SK-N-SH treated with all-trans-retinoic acid at 6 μM for 48 hours (cell line): ENCODE results near the gene NKD2.

Experiments
- ATAC-seq: fragments of 200-7000 bp; cut with Tn5 transposase; 3 replicates; pipeline ENCODE4 v1.9.1; 2020; ENCODE audit warnings: mild to moderate bottlenecking, moderate library complexity
- BACH2 ChIP-seq: fragments of 250-450 bp; sonication (Bioruptor Pico); IDR thresholded peaks from 2 replicates; pipeline ENCODE4 v1.9.0; 2021; ENCODE audit warnings: mild to moderate bottlenecking, borderline replicate concordance
- CREB5 ChIP-seq: fragments of 250-450 bp; sonication (Bioruptor Pico); IDR thresholded peaks from 2 replicates; pipeline ENCODE4 v1.5.1; 2020; ENCODE audit warnings: low read depth, mild to moderate bottlenecking, moderate library complexity
- CSDC2 ChIP-seq: fragments of 250-450 bp; sonication (Bioruptor Pico); IDR thresholded peaks from 2 replicates; pipeline ENCODE4 v1.5.0; 2020; ENCODE audit warnings: mild to moderate bottlenecking, moderate library complexity
- ESRRG ChIP-seq: fragments of 250-450 bp; sonication (Bioruptor Pico); IDR thresholded peaks from 2 replicates; pipeline ENCODE4 v1.6.1; 2021; ENCODE audit warnings: mild to moderate bottlenecking
- GLIS3 ChIP-seq: fragments of 250-450 bp; sonication (Bioruptor Pico); IDR thresholded peaks from 2 replicates; pipeline ENCODE4 v1.5.0; 2020; ENCODE audit warnings: mild to moderate bottlenecking, moderate library complexity
- ISL1 ChIP-seq: fragments of 250-450 bp; sonication (Bioruptor Pico); IDR thresholded peaks from 2 replicates; pipeline ENCODE4 v2.1.2; 2022; ENCODE audit warnings: mild to moderate bottlenecking, moderate library complexity
- OSR1 ChIP-seq: fragments of 250-450 bp; sonication (Bioruptor Pico); IDR thresholded peaks from 2 replicates; pipeline ENCODE4 v1.8.0; 2022; ENCODE audit warnings: moderate library complexity, mild to moderate bottlenecking, inconsistent platforms
- PPARA ChIP-seq: fragments of 250-450 bp; sonication (Bioruptor Pico); IDR thresholded peaks from 2 replicates; pipeline ENCODE4 v1.5.0; 2020; ENCODE audit warnings: mild to moderate bottlenecking, borderline replicate concordance
- RARB ChIP-seq: fragments of 250-450 bp; sonication (Bioruptor Pico); IDR thresholded peaks from 2 replicates; pipeline ENCODE4 v1.8.0; 2021; ENCODE audit warnings: mild to moderate bottlenecking, moderate library complexity
- TCF4 ChIP-seq: fragments of 250-450 bp; sonication (Bioruptor Pico); IDR thresholded peaks from 2 replicates; pipeline ENCODE4 v1.8.0; 2021; ENCODE audit warnings: mild to moderate bottlenecking, moderate library complexity, borderline replicate concordance
- TOX ChIP-seq: fragments of 250-450 bp; sonication (Bioruptor Pico); IDR thresholded peaks from 2 replicates; pipeline ENCODE4 v1.8.0; 2021; ENCODE audit warnings: mild to moderate bottlenecking, moderate library complexity, borderline replicate concordance
- TSHZ2 ChIP-seq: fragments of 250-450 bp; sonication (Bioruptor Pico); IDR thresholded peaks from 2 replicates; pipeline ENCODE4 v1.5.0; 2020; ENCODE audit warnings: mild to moderate bottlenecking, moderate library complexity
- ZC3H10 ChIP-seq: fragments of 250-450 bp; sonication (Bioruptor Pico); IDR thresholded peaks from 2 replicates; pipeline ENCODE4 v1.5.1; 2021; ENCODE audit warnings: mild to moderate bottlenecking, moderate library complexity
- ZFP3 ChIP-seq: fragments of 250-450 bp; sonication (Bioruptor Pico); IDR thresholded peaks from 2 replicates; pipeline ENCODE4 v1.5.0; 2020; ENCODE audit warnings: mild to moderate bottlenecking, moderate library complexity
- ZFP30 ChIP-seq: fragments of 450-650 bp; formaldehyde crosslinking; IDR thresholded peaks from 2 replicates; pipeline ENCODE4 v1.5.0; 2022; ENCODE audit warnings: mild to moderate bottlenecking, moderate library complexity
- ZNF565 ChIP-seq: fragments of 450-650 bp; formaldehyde crosslinking; conservative IDR thresholded peaks from 2 replicates; pipeline ENCODE4 v1.5.0; 2020; ENCODE audit warnings: low read depth, mild to moderate bottlenecking, moderate library complexity
- ZNF70 ChIP-seq: fragments of 450-650 bp; formaldehyde crosslinking; IDR thresholded peaks from 2 replicates; pipeline ENCODE4 v1.5.0; 2020; ENCODE audit warnings: mild to moderate bottlenecking, moderate library complexity
- TF ChIP-seq, protein P1 (sequence below): fragments of 250-450 bp; sonication (Bioruptor Pico); IDR thresholded peaks from 2 replicates; pipeline ENCODE4 v1.8.0; 2020; ENCODE audit warnings: mild to moderate bottlenecking, moderate library complexity, borderline replicate concordance
- TF ChIP-seq, protein P2 (sequence below): fragments of 250-450 bp; sonication (Bioruptor Pico); IDR thresholded peaks from 2 replicates; pipeline ENCODE4 v1.8.0; 2021; ENCODE audit warnings: low read depth, mild to moderate bottlenecking, moderate library complexity, borderline replicate concordance

Gene NKD2

GRCh38 chr5:965604-966344 lies 42.8 kb upstream of the NKD2 start:
- ATAC-seq, result no peak

GRCh38 chr5:966345-966710 lies 42.3 kb upstream of the NKD2 start:
- ATAC-seq, result no peak
- no peak for TF ChIP-seq ZNF70 (CRISPR knock-in tag)
- TF ChIP-seq TOX (CRISPR knock-in tag), result no peak
- TF ChIP-seq ZC3H10 (CRISPR knock-in tag), result no peak
- no peak for TF ChIP-seq ZFP3 (CRISPR knock-in tag)
- no peak for TF ChIP-seq ZFP30 (CRISPR knock-in tag)
- TF ChIP-seq ZNF565 (CRISPR knock-in tag), result no peak
- no peak for TF ChIP-seq GLIS3 (CRISPR knock-in tag)
- no peak for TF ChIP-seq TCF4 (CRISPR knock-in tag)
- TF ChIP-seq ISL1 (CRISPR knock-in tag), result no peak
- no peak for TF ChIP-seq OSR1
- TF ChIP-seq CSDC2 (CRISPR knock-in tag), result no peak
- TF ChIP-seq, protein P1, sequence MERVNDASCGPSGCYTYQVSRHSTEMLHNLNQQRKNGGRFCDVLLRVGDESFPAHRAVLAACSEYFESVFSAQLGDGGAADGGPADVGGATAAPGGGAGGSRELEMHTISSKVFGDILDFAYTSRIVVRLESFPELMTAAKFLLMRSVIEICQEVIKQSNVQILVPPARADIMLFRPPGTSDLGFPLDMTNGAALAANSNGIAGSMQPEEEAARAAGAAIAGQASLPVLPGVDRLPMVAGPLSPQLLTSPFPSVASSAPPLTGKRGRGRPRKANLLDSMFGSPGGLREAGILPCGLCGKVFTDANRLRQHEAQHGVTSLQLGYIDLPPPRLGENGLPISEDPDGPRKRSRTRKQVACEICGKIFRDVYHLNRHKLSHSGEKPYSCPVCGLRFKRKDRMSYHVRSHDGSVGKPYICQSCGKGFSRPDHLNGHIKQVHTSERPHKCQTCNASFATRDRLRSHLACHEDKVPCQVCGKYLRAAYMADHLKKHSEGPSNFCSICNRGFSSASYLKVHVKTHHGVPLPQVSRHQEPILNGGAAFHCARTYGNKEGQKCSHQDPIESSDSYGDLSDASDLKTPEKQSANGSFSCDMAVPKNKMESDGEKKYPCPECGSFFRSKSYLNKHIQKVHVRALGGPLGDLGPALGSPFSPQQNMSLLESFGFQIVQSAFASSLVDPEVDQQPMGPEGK (CRISPR knock-in tag), result no peak
- TF ChIP-seq TSHZ2 (CRISPR knock-in tag), result no peak
- no peak for TF ChIP-seq PPARA (CRISPR knock-in tag)
- no peak for TF ChIP-seq ESRRG (CRISPR knock-in tag)
- TF ChIP-seq RARB (CRISPR knock-in tag), result no peak

More at GRCh38 chr5:965604-966344, 42.8 kb upstream of the NKD2 start:
- no peak for TF ChIP-seq GLIS3 (CRISPR knock-in tag)
- TF ChIP-seq OSR1, result no peak
- no peak for TF ChIP-seq BACH2
- TF ChIP-seq, protein P2, sequence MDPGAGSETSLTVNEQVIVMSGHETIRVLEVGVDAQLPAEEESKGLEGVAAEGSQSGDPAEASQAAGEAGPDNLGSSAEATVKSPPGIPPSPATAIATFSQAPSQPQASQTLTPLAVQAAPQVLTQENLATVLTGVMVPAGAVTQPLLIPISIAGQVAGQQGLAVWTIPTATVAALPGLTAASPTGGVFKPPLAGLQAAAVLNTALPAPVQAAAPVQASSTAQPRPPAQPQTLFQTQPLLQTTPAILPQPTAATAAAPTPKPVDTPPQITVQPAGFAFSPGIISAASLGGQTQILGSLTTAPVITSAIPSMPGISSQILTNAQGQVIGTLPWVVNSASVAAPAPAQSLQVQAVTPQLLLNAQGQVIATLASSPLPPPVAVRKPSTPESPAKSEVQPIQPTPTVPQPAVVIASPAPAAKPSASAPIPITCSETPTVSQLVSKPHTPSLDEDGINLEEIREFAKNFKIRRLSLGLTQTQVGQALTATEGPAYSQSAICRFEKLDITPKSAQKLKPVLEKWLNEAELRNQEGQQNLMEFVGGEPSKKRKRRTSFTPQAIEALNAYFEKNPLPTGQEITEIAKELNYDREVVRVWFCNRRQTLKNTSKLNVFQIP, result no peak
- no peak for TF ChIP-seq TSHZ2 (CRISPR knock-in tag)
- TF ChIP-seq ZNF70 (CRISPR knock-in tag), result no peak
- no peak for TF ChIP-seq CREB5 (CRISPR knock-in tag)
- TF ChIP-seq, protein P1 (CRISPR knock-in tag), result no peak
- TF ChIP-seq ISL1 (CRISPR knock-in tag), result no peak
- TF ChIP-seq CSDC2 (CRISPR knock-in tag), result no peak
- TF ChIP-seq ZC3H10 (CRISPR knock-in tag), result no peak
- no peak for TF ChIP-seq ESRRG (CRISPR knock-in tag)
